ENCODE results near the gene SGIP1. TPM values are rescaled to one million over a fixed set of nuclear protein-coding genes. Genes with fewer than 3 reads are reported as not detected.

Gene SGIP1
- total RNA-seq, 2 experiments from 2014 or later = not detected

DNA sequence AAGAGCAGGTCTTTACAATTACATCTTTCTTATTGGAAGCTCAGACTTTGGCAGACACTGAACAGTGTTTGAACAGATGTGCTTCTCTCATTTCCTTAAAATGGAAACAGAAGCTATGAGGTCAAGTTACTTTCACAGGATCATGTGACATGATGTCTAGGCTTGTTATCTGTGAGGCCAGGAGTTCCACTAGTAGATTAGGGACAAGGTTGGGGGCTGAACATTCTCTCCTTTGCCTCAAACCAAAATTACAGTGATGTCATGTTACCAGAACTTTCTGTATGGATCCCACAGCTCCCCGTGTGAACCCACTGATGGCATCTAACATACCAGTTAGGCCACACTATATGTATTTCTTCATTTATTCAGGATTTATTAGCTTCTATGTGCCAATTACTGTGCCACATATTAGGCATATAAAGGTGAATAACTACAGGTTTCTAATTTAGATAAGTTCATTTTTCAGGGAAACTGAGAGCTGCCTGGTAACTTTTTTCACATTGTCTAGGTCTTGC lies 224.3 kb downstream of the SGIP1 start:
- ATAC-seq (no peak), DNase-seq (no peak)
- Mint-ChIP-seq H3K36me3 (ENCODE audit: low read depth) (no peaks in the 10 kb centered on the region), H3K9me3 (no peaks in the 10 kb centered on the region), H3K27ac (no peak overlapping the region), H3K4me3 (no peak overlapping the region), H3K27me3 (peaks cover 13% of the 10 kb centered on the region), H3K4me1 (ENCODE audit: low read depth) (no peaks in the 10 kb centered on the region)
- TF ChIP-seq, protein P1, sequence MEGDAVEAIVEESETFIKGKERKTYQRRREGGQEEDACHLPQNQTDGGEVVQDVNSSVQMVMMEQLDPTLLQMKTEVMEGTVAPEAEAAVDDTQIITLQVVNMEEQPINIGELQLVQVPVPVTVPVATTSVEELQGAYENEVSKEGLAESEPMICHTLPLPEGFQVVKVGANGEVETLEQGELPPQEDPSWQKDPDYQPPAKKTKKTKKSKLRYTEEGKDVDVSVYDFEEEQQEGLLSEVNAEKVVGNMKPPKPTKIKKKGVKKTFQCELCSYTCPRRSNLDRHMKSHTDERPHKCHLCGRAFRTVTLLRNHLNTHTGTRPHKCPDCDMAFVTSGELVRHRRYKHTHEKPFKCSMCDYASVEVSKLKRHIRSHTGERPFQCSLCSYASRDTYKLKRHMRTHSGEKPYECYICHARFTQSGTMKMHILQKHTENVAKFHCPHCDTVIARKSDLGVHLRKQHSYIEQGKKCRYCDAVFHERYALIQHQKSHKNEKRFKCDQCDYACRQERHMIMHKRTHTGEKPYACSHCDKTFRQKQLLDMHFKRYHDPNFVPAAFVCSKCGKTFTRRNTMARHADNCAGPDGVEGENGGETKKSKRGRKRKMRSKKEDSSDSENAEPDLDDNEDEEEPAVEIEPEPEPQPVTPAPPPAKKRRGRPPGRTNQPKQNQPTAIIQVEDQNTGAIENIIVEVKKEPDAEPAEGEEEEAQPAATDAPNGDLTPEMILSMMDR (IDR thresholded peaks at IDR 0.05) = no peak
- intact Hi-C loops (cut with micrococcal nuclease) = no loop called here
- CTCF ChIA-PET = interaction anchor here (1.3 to 1.4 kb wide), 2 partner anchors 8 to 391 kb away, joined by 3 to 7 read pairs; no protein-coding TSS in a partner anchor
- POLR2A ChIA-PET = no interaction called here

DNA sequence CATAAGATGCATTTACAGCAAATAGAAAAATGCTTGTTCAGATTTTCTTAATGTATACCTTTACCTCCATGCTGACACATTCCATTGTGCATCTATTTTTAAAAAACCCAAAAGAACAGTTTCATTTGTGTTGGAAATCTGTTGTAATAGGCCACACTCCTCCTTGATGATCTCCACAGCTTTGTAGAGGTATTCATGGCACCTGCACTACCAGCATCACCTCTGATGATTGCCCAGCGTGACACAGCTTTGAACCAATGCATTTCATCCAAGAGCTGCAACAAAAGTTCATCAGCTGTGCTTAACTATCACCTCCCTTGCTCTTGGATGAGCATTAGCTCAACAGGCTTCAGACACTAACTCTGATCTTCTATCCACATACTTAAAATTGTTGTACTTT lies 226.6 kb downstream of the SGIP1 start:
- H3K27me3 Mint-ChIP-seq = peaks cover 10% of the 10 kb centered on the region
- no peaks in the 10 kb centered on the region for H3K36me3 Mint-ChIP-seq (ENCODE audit: low read depth)
- DNase-seq (no peak), ATAC-seq (no peak)
- no peaks in the 10 kb centered on the region for H3K4me1 Mint-ChIP-seq (ENCODE audit: low read depth)
- H3K27ac Mint-ChIP-seq = no peak overlapping the region
- TF ChIP-seq, protein P1 (IDR thresholded peaks at IDR 0.05) = no peak
- intact Hi-C loops (cut with micrococcal nuclease) = no loop called here
- no peaks in the 10 kb centered on the region for H3K9me3 Mint-ChIP-seq
- no peak overlapping the region for H3K4me3 Mint-ChIP-seq
- CTCF ChIA-PET = interaction anchor here (1.4 kb wide), 1 partner anchor 384 kb away, joined by 3 read pairs; no protein-coding TSS in a partner anchor
- POLR2A ChIA-PET = no interaction called here

DNA sequence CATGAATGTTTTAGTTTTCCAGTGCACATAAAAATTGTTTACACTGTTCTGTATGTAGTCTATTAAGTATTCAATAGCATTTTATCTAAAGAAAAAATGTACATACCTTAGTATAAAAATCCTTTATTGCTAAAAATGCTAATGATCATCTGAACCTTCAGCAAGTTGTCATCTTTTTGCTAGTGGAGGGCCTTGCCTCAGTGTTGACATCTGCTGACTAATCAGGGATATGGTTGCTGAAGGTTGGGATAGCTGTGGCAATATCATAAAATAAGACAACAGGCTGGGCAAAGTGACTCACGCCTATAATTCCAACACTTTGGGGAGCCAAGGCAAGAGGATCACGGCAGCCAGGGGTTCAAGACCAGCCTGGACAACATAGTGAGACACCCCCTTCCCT lies 227.3 kb downstream of the SGIP1 start:
- ATAC-seq (no peak), DNase-seq (no peak)
- Mint-ChIP-seq H3K4me1 (ENCODE audit: low read depth) (no peaks in the 10 kb centered on the region), H3K27ac (no peak overlapping the region), H3K27me3 (peaks cover 9% of the 10 kb centered on the region), H3K9me3 (no peaks in the 10 kb centered on the region), H3K4me3 (no peak overlapping the region), H3K36me3 (ENCODE audit: low read depth) (no peaks in the 10 kb centered on the region)
- TF ChIP-seq, protein P1 (IDR thresholded peaks at IDR 0.05) = no peak
- CTCF ChIA-PET = interaction anchor here (1.4 to 3.4 kb wide), 2 partner anchors 383 to 388 kb away, joined by 3 to 28 read pairs; no protein-coding TSS in a partner anchor
- POLR2A ChIA-PET = interaction anchor here (1.4 kb wide), 1 partner anchor 168 kb away, joined by 3 read pairs; no protein-coding TSS in a partner anchor
- intact Hi-C loops (cut with micrococcal nuclease) = no loop called here

DNA sequence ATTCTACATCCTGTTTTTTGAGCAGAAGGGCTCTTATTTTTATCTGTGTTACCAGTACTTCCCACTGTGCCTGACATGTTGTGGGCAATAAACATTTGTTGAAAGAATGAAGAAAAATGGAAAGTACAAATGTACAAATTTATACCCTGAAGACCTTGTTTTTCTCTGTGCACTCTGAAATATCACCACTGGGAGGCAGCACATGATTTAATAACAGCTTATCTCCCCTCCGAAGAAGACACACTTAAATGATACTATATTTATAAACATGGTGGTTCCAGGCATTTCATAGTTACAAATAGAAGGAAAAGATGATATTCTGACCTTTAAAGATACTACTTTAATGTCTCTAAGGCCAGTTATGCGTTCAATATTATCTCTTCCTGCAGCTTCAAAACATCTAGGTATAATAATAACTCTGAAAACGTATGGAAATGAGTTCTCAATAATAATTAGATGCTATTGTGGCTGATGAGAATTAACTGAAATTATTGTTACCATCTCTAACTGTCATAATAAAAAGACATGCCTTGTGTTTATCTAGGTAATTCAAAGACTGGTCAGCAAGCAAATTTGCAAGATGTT lies 231.1 kb downstream of the SGIP1 start:
- no peaks in the 10 kb centered on the region for H3K36me3 Mint-ChIP-seq (ENCODE audit: low read depth)
- H3K4me1 Mint-ChIP-seq (ENCODE audit: low read depth) = peaks cover 16% of the 10 kb centered on the region
- DNase-seq (peak; percentile 78), ATAC-seq (peak; percentile 76)
- no peaks in the 10 kb centered on the region for H3K27me3 Mint-ChIP-seq
- no peaks in the 10 kb centered on the region for H3K9me3 Mint-ChIP-seq
- intact Hi-C loops (cut with micrococcal nuclease) = loop anchor here (2.0 to 5.0 kb wide), 3 partner anchors 162 to 384 kb away; no protein-coding TSS in a partner anchor
- TF ChIP-seq, protein P1 (IDR thresholded peaks at IDR 0.05) = peak; percentile 86
- POLR2A ChIA-PET = interaction anchor here (1.4 kb wide), 1 partner anchor 289 kb away, joined by 3 read pairs; the partner anchor contains the start of gene SLC35D1
- CTCF ChIA-PET = interaction anchor here (0.6 to 4.2 kb wide), 21 partner anchors 10 to 449 kb away, joined by 3 to 21 read pairs (median 3); partner anchors contain the start of genes DNAI4, MIER1 and SLC35D1
- no peak overlapping the region for H3K27ac Mint-ChIP-seq
- H3K4me3 Mint-ChIP-seq = no peak overlapping the region

DNA sequence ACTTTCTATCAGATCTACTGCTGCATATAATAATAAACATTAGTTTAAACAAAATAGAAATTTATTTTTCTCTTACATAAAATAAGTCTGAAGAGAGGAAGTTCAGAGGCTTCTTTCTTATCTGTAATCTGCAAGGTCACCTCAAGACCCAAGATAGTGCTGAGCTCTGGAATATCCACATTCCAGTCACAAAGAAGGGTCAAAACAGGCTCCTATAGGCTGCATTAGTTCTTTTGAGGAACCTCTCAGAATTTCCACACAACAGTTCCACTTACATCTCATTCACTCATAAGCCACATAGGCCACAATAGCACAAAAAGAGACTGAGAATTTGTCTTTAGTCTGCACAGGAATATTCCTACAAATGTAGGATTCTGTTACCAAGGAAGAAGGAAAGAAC lies 233.7 kb downstream of the SGIP1 start:
- Mint-ChIP-seq H3K4me1 (ENCODE audit: low read depth) (peaks cover 30% of the 10 kb centered on the region), H3K27ac (no peak overlapping the region)
- CTCF ChIA-PET = interaction anchor here (3.0 to 4.2 kb wide), 2 partner anchors 228 to 382 kb away, joined by 19 to 21 read pairs; no protein-coding TSS in a partner anchor

More for the DNA sequence above, 233.7 kb downstream of the SGIP1 start:
- Mint-ChIP-seq H3K27me3 (no peaks in the 10 kb centered on the region), H3K9me3 (no peaks in the 10 kb centered on the region), H3K4me3 (no peak overlapping the region), H3K36me3 (ENCODE audit: low read depth) (no peaks in the 10 kb centered on the region)
- intact Hi-C loops (cut with micrococcal nuclease) = loop anchor here (5.0 kb wide), 2 partner anchors 160 to 230 kb away; no protein-coding TSS in a partner anchor
- TF ChIP-seq, protein P1 (IDR thresholded peaks at IDR 0.05) = no peak
- DNase-seq (no peak), ATAC-seq (no peak)
- POLR2A ChIA-PET = no interaction called here
